Measurements from ENCODE around the gene KIF1A.

KIF1A gene

GRCh38 chr2:240835528-240835927, 15.5 kb upstream of the KIF1A start:
- TF ChIP-seq CTCF (conservative IDR thresholded peaks at IDR 0.05; ENCODE audit: control insufficient read depth, insufficient read depth, low read depth, low read length): no peak
- H3K4me3 ChIP-seq (ENCODE audit: control insufficient read depth, low read depth, low read length): no peak overlapping the region
- DNase-seq (ENCODE audit: low read depth): no peak

- DNase-seq (ENCODE audit: low read depth): no peak
- no peak overlapping the region for H3K4me3 ChIP-seq (ENCODE audit: control insufficient read depth, low read depth, low read length)
- no peak for TF ChIP-seq CTCF (conservative IDR thresholded peaks at IDR 0.05; ENCODE audit: control insufficient read depth, insufficient read depth, low read depth, low read length)
Observed at GRCh38 chr2:240834377-240834975, 14.5 kb upstream of the KIF1A start.

DNA sequence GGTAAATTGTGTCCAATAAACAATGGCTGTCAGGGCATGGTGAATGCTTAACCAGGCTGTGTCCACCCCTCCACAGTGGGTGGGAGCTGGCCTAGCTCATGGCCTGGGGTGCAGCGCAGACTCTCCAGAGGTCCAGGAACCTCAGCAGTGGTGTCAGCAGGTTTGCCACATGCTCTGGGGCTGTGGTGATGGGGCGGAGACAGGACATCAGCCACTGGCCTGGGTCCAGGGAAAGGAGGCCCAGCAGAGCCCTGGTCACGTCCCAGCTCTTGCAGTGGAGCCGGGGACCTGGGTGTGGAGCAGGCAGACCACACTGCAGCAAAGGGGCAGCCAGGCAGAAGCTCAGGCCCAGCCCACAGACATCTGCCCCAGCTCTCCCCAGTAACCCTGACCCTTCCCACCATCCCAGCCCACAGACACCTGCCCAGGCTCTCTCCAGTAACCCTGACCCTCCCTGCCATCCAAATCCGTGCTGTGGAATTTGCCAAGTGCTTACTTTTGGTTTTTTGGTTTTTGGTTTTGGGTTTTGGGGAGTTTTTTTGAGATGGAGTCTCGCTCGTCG, 13.8 kb upstream of the KIF1A start:
- DNase-seq (ENCODE audit: low read depth): no peak
- no peak for TF ChIP-seq CTCF (conservative IDR thresholded peaks at IDR 0.05; ENCODE audit: control insufficient read depth, insufficient read depth, low read depth, low read length)
- H3K4me3 ChIP-seq (ENCODE audit: control insufficient read depth, low read depth, low read length): no peak overlapping the region

- no peak for TF ChIP-seq CTCF (conservative IDR thresholded peaks at IDR 0.05; ENCODE audit: control insufficient read depth, insufficient read depth, low read depth, low read length)
- no peak for DNase-seq (ENCODE audit: low read depth)
Observed at GRCh38 chr2:240832921-240833494, 13.0 kb upstream of the KIF1A start.

GRCh38 chr2:240832205-240832727, 12.2 kb upstream of the KIF1A start:
- no peak for TF ChIP-seq CTCF (conservative IDR thresholded peaks at IDR 0.05; ENCODE audit: control insufficient read depth, insufficient read depth, low read depth, low read length)
- peak; percentile 84 for DNase-seq (ENCODE audit: low read depth)
- peak overlapping the region; percentile 27 for H3K4me3 ChIP-seq (ENCODE audit: control insufficient read depth, low read depth, low read length)

More at GRCh38 chr2:240832921-240833494, 13.0 kb upstream of the KIF1A start:
- no peak overlapping the region for H3K4me3 ChIP-seq (ENCODE audit: control insufficient read depth, low read depth, low read length)

GRCh38 chr2:240831594-240832204, 11.7 kb upstream of the KIF1A start:
- H3K4me3 ChIP-seq (ENCODE audit: control insufficient read depth, low read depth, low read length): peak overlapping the region; percentile 27
- DNase-seq (ENCODE audit: low read depth): no peak
- no peak for TF ChIP-seq CTCF (conservative IDR thresholded peaks at IDR 0.05; ENCODE audit: control insufficient read depth, insufficient read depth, low read depth, low read length)
